ENCODE measurements around the gene SRC.

SRC gene

GRCh38 chr20:37443596-37443995 is 97.7 kb downstream of the SRC start:
- DNase-seq, result no peak
- TF ChIP-seq GATA1 (IDR thresholded peaks at IDR 0.05; ENCODE audit: low read depth, low read length) (no peak), POLR2A (IDR thresholded peaks at IDR 0.05; ENCODE audit: low read length) (no peak)

DNA sequence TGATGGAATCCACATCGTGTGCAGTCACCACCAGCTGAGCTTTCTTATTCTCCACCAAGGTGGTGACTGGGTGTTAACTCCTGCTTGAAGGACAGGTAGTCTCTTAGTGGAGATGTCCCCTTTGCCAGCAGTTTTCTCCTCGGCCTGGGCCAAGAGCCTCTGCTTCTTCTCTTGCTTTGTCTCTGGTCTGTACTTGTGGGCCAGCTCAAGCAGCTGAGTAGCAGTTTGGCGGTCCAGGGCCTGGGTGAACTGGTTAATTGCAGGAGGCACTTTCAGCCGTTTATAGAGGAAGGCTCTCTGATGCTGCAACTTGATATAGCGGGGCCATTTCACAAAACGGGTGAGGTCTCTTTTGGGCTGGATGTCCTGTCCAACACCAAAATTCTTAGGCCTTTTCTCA is 99.1 kb downstream of the SRC start:
- TF ChIP-seq GATA1 (IDR thresholded peaks at IDR 0.05; ENCODE audit: low read depth, low read length) (no peak), POLR2A (IDR thresholded peaks at IDR 0.05; ENCODE audit: low read length) (no peak)
- no peak for DNase-seq

GRCh38 chr20:37446286-37447032 is 100.5 kb downstream of the SRC start:
- no peak for TF ChIP-seq GATA1 (IDR thresholded peaks at IDR 0.05; ENCODE audit: low read depth, low read length)
- DNase-seq, result no peak

DNA sequence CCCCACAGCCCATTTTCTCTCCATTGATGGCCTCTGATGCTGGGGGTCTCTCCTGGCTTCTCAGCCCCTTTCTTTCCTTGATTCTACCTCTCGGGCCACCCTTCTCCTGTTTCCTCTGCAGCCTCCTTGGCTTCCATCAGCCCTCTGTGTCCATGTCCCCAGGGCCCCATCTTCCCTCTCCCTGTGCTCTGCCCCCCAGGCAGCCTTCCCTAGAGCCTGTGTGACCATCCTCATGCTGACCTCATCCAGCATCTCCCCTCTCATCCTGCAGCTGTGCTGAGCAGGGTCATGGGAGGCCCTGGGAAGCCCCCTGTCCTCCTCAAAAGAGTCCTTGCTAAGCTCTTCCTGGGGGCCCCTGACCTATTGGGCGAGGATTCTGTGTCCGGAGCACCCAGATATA is 101.7 kb downstream of the SRC start:
- no peak for DNase-seq
- no peak for TF ChIP-seq POLR2A (IDR thresholded peaks at IDR 0.05; ENCODE audit: low read length)
- no peak for TF ChIP-seq GATA1 (IDR thresholded peaks at IDR 0.05; ENCODE audit: low read depth, low read length)

- TF ChIP-seq POLR2A (IDR thresholded peaks at IDR 0.05; ENCODE audit: low read length), result no peak
- no peak for TF ChIP-seq GATA1 (IDR thresholded peaks at IDR 0.05; ENCODE audit: low read depth, low read length)
Measured at GRCh38 chr20:37449276-37449675, 103.3 kb downstream of the SRC start.

GRCh38 chr20:37450344-37450743 is 104.4 kb downstream of the SRC start:
- no peak for TF ChIP-seq POLR2A (IDR thresholded peaks at IDR 0.05; ENCODE audit: low read length)

More at GRCh38 chr20:37449276-37449675, 103.3 kb downstream of the SRC start:
- DNase-seq, result no peak

GRCh38 chr20:37451616-37452015 is 105.7 kb downstream of the SRC start:
- TF ChIP-seq POLR2A (IDR thresholded peaks at IDR 0.05; ENCODE audit: low read length) (no peak), GATA1 (IDR thresholded peaks at IDR 0.05; ENCODE audit: low read depth, low read length) (no peak)

More at GRCh38 chr20:37450344-37450743, 104.4 kb downstream of the SRC start:
- no peak for DNase-seq

DNA sequence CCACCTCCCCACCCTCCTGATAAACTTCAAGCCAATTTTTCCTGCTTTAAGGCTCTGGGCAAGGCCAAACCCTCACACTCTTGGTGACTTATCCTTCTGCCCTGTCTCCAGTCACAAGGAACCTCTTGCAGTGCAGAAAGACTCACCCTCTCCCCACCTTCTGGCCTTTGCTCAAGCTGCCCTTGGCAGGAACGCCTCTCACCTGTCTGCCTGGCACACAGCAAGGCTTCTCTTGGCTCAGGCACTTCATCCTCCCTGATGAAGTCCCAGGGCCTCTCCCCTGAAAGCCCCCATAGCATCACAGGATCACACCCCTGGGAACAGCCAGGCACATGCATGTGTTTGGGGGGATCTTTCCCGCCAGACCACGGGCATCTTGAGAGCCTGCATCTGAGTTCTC is 106.3 kb downstream of the SRC start:
- no peak for TF ChIP-seq GATA1 (IDR thresholded peaks at IDR 0.05; ENCODE audit: low read depth, low read length)
- TF ChIP-seq POLR2A (IDR thresholded peaks at IDR 0.05; ENCODE audit: low read length), result no peak
- no peak for DNase-seq

More at GRCh38 chr20:37451616-37452015, 105.7 kb downstream of the SRC start:
- DNase-seq, result no peak

DNA sequence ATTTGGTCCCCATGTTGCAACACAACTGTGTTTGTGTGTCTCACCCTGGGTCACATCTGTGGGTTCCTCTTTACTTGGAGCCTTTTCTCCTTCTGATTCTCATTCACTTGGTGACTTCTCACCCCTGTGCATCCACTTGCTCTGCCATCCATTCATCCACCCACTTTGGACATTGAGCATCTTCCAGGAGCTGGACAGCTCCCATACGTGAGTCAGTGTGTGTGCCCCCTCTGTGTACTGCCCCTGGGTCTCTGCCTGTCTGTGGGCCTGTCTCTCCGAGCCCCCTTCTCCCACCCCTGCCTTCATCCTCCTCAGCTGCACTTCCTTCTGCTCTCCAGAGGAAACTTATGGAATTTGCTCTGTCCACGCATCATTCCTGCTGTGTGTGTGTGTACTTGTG is 107.3 kb downstream of the SRC start:
- TF ChIP-seq GATA1 (IDR thresholded peaks at IDR 0.05; ENCODE audit: low read depth, low read length), result no peak
- TF ChIP-seq POLR2A (IDR thresholded peaks at IDR 0.05; ENCODE audit: low read length), result no peak
- DNase-seq, result no peak

- no peak for TF ChIP-seq GATA1 (IDR thresholded peaks at IDR 0.05; ENCODE audit: low read depth, low read length)
- TF ChIP-seq POLR2A (IDR thresholded peaks at IDR 0.05; ENCODE audit: low read length), result no peak
- no peak for DNase-seq
Measured at GRCh38 chr20:37453836-37454235, 107.9 kb downstream of the SRC start.

DNA sequence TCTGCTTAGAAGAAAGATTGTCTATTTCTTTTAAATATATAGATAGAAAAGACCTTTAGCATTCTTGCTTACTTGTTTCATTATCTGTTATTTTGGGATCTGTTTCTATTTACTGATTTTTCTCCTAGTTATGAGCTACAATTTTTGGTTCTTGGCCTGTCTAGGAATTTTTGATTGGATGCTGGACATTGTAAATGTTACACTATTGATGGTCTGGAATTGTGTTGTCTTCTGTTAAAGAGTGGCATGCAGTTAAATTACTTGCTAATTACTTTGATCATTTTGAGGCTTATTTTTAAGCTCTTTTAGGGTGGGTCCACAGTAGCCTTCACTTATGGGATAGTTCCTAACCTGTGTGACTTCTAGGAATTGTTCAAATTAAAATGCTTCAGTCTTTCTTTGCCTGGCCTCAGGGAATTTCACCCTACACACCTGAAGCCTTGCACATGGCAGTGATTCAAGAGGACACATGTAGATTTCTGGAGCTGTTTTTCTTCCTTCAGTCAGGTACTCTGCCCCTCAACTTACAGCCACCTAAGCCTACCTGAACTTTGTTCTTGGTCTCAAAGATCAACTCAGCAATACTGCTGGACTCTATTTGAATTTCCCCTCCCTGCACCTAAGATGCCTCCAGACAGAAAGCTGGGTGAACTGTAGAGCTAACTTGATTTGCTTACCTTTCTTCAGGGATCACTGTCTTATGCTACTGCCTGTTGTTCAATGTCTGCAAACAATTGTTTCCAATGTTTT is 108.9 kb downstream of the SRC start:
- no peak for TF ChIP-seq POLR2A (IDR thresholded peaks at IDR 0.05; ENCODE audit: low read length)
- no peak for TF ChIP-seq GATA1 (IDR thresholded peaks at IDR 0.05; ENCODE audit: low read depth, low read length)
- DNase-seq, result no peak

Measured in erythroblast (primary cell).